Sigmoid colon (tissue), 4 donors: Measurements from ENCODE around the gene NCF4.

Experiments used
- CTCF ChIP-seq, 4 experiments: fragments of 450-650 bp in 3 of 4; fragments of 200-600 bp in 1 of 4; IDR thresholded peaks; one replicate each; pipeline ENCODE4 v1.5.1; 2016 to 2019; ENCODE audit warnings: antibody characterized with exemption in 4 of 4, mild to moderate bottlenecking in 3 of 4, moderate library complexity in 2 of 4
- POLR2A ChIP-seq, 2 donors: fragments of 450-650 bp; IDR thresholded peaks; one replicate each; pipeline ENCODE4 v1.6.1; 2016; ENCODE audit warnings: antibody characterized with exemption in 2 of 2, mild to moderate bottlenecking in 2 of 2, moderate library complexity in 2 of 2
- POLR2AphosphoS5 ChIP-seq, 4 donors: sonication (generic); formaldehyde crosslinking; IDR thresholded peaks; one replicate each; pipeline ENCODE4 v1.6.1; 2017; ENCODE audit warnings: antibody characterized with exemption in 4 of 4

DNA sequence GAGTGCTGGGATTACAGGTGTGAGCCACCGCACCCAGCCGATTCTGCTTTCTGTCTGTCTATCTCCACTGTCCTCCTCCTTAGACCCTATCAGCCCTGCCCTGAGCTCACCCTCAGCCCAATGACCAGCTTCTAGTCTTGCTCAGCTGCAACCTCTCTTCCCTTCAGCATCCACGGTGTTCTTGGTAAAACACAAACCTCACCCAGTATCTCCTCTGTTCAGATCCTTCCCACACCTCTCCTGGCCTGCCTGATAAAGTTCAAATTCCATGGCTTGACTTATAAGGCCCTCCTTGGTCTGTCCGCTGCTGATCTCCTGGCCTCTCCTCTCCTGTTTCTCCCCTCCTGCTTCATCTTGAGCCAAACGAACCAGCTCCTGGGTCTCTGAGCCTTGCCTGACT is 14.5 kb upstream of the NCF4 start:
- TF ChIP-seq POLR2A (IDR thresholded peaks at IDR 0.05), result no peak
- TF ChIP-seq CTCF (IDR thresholded peaks at IDR 0.05), result no peak
- no peak for TF ChIP-seq POLR2AphosphoS5 (IDR thresholded peaks at IDR 0.05)
